Glutamatergic neuron (in vitro differentiated cells): ENCODE data around the gene EPB41L2. TPM values are rescaled to one million over a fixed set of nuclear protein-coding genes. Genes with fewer than 3 reads are reported as not detected.

Experiments
- DNase-seq: peaks from one replicate; pipeline ENCODE4 v3.0.0; 2022
- H3K27ac Mint-ChIP-seq: one replicate; pipeline ENCODE4 v1.8.0; 2020; ENCODE audit warnings: mild to moderate bottlenecking, mixed read lengths, inconsistent platforms; ENCODE audit not compliant: unreplicated experiment
- H3K27me3 Mint-ChIP-seq: one replicate; pipeline ENCODE4 v1.8.0; 2020; ENCODE audit warnings: mild to moderate bottlenecking, moderate library complexity, mixed read lengths, inconsistent platforms; ENCODE audit not compliant: unreplicated experiment
- H3K36me3 Mint-ChIP-seq: one replicate; pipeline ENCODE4 v1.8.0; 2020; ENCODE audit warnings: mild to moderate bottlenecking, mixed read lengths, inconsistent platforms; ENCODE audit not compliant: unreplicated experiment
- H3K4me1 Mint-ChIP-seq: one replicate; pipeline ENCODE4 v1.8.0; 2020; ENCODE audit warnings: mild to moderate bottlenecking, low read depth, mixed read lengths, inconsistent platforms; ENCODE audit not compliant: unreplicated experiment
- H3K4me3 Mint-ChIP-seq: one replicate; pipeline ENCODE4 v1.8.0; 2020; ENCODE audit warnings: mild to moderate bottlenecking, mixed read lengths, inconsistent platforms; ENCODE audit not compliant: unreplicated experiment
- H3K9me3 Mint-ChIP-seq: one replicate; pipeline ENCODE4 v1.8.0; 2020; ENCODE audit warnings: mild to moderate bottlenecking, moderate library complexity, mixed read lengths, inconsistent platforms; ENCODE audit not compliant: unreplicated experiment
- total RNA-seq: library from RNA; stranded (reverse); fragmentation: NEBNext Ultra II Directional; extraction: Animal tissue kit (Norgen Biotek cat#: 25700); gene quantifications from one replicate; pipeline ENCODE4 v1.2.1, GENCODE V29; 2021; ENCODE audit not compliant: unreplicated experiment
- TF ChIP-seq, protein P1 (sequence below): fragments of 200-600 bp; sonication (generic); IDR thresholded peaks from one replicate; pipeline ENCODE4 v1.5.0; 2021; ENCODE audit not compliant: partially characterized antibody, unreplicated experiment

EPB41L2 gene
- total RNA-seq, 1 donor from 2014 or later = 36.2 TPM

DNA sequence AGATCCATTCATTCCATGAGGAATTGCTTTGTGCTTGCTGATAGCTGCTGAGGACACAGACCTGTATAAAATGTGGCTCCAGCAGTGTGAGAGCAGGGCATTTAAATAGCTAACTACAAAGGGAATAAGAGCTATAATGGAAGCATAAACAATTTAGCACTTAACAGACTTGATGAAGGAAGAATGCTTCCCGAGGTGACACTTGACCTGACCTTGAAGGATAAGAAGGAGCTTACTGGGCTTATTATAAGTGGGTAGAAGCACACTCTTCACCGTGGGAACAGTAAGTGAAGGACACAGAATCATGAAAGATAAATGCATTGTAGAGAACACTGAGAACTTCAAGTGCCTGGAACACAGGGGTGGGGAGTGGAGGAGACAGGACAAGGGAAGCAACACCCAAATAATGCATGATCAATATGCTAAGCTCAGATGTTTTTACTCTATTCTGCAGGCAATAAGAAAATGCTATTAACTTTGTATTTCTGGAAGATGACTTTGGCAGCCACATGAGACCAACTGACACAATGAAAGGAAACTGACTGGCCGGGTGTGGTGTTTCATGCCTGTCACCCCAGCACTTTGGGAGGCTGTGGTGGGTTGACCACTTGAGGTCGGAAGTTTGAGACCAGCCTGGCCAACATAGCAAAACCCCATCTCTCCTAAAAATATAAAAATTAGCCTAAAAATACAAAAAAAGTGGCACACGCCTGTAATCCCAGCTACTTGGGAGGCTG, 84.2 kb downstream of the EPB41L2 start:
- TF ChIP-seq, protein P1, sequence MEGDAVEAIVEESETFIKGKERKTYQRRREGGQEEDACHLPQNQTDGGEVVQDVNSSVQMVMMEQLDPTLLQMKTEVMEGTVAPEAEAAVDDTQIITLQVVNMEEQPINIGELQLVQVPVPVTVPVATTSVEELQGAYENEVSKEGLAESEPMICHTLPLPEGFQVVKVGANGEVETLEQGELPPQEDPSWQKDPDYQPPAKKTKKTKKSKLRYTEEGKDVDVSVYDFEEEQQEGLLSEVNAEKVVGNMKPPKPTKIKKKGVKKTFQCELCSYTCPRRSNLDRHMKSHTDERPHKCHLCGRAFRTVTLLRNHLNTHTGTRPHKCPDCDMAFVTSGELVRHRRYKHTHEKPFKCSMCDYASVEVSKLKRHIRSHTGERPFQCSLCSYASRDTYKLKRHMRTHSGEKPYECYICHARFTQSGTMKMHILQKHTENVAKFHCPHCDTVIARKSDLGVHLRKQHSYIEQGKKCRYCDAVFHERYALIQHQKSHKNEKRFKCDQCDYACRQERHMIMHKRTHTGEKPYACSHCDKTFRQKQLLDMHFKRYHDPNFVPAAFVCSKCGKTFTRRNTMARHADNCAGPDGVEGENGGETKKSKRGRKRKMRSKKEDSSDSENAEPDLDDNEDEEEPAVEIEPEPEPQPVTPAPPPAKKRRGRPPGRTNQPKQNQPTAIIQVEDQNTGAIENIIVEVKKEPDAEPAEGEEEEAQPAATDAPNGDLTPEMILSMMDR = no peak
- H3K9me3 Mint-ChIP-seq = no peaks in the 10 kb centered on the region
- H3K4me3 Mint-ChIP-seq = no peak overlapping the region
- H3K27me3 Mint-ChIP-seq = no peaks in the 10 kb centered on the region
- H3K4me1 Mint-ChIP-seq = no peaks in the 10 kb centered on the region
- no peak for DNase-seq
- no peaks in the 10 kb centered on the region for H3K36me3 Mint-ChIP-seq
- no peak overlapping the region for H3K27ac Mint-ChIP-seq

DNA sequence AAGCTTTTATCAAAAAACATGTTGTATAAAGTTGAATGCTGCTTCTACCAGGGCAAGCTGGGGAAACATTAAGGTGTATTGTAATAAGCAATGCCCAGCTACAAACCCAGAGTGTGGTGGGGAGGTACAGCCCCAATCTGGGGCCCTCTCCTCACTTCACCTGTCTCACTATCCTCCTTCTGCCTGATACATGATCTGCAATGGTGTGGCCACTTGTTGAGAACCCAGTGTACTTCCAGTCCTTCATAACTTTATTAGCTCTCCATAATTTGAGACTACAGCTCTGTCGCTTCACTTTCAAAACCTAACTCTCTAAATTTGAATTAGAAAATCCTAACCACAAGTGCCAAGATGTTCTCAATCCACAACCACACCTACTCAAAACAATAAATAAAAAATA, 84.9 kb downstream of the EPB41L2 start:
- TF ChIP-seq, protein P1 = no peak
- no peak for DNase-seq
- H3K36me3 Mint-ChIP-seq = no peaks in the 10 kb centered on the region
- H3K4me1 Mint-ChIP-seq = no peaks in the 10 kb centered on the region
- no peaks in the 10 kb centered on the region for H3K27me3 Mint-ChIP-seq
- H3K4me3 Mint-ChIP-seq = no peak overlapping the region
- no peak overlapping the region for H3K27ac Mint-ChIP-seq
- no peaks in the 10 kb centered on the region for H3K9me3 Mint-ChIP-seq

DNA sequence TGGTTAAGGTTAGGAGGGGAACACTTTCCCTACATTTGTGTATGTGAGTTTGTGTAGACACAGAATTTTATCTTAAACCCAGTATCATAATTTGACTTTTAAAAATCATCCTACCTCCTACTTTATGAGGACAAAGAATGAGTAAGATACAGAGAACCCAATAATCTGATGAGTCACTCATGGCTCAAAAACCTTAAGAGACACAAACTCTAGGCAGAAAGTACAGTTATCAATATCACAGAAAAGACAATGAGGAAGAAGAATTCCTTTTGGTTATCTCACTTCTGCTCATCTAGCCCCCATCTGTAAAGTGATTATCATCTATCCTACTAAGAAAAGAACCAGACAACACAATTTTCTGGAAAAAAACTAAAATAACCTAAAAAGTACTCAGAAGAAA, 87.7 kb downstream of the EPB41L2 start:
- Mint-ChIP-seq H3K27ac (no peak overlapping the region), H3K4me3 (no peak overlapping the region), H3K4me1 (no peaks in the 10 kb centered on the region), H3K36me3 (no peaks in the 10 kb centered on the region), H3K27me3 (no peaks in the 10 kb centered on the region), H3K9me3 (no peaks in the 10 kb centered on the region)
- DNase-seq = no peak
- TF ChIP-seq, protein P1 = no peak

DNA sequence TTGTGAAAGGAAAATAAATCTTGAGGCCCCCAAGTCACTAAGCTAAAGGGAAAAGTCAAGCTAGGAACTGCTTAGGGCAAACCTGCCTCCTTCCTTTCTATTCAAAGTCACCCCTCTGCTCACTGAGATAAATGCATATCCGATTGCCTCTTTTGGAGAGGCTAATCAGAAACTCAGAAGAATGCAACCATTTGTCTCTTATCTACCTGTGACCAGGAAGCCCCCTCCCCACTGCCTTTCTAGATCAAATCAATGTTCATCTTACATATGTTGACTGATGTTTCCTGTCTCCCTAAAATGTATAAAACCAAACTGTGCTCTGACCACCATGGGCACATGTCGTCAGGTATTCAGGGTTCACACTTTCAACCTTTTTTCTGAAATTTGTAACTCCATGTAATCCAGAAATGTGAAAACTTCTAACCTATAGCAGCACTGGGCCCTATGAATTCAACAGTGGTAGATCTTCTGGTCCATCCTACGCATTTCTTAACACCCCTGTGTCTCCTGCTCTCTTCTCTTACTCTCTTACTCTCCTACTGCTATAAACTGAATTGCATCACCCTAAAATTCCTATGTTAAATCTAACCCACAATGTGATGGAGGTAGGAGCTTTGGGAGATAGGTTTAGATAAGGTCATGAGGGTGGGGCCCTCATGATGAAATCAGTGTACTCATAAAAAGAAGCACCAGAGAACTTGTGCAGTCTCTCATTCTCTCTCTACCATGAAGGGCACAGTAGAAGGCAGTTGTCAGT, 89.3 kb downstream of the EPB41L2 start:
- Mint-ChIP-seq H3K27ac (no peak overlapping the region), H3K4me3 (no peak overlapping the region), H3K4me1 (no peaks in the 10 kb centered on the region), H3K27me3 (no peaks in the 10 kb centered on the region), H3K9me3 (no peaks in the 10 kb centered on the region), H3K36me3 (no peaks in the 10 kb centered on the region)
- DNase-seq = no peak
- TF ChIP-seq, protein P1 = no peak

DNA sequence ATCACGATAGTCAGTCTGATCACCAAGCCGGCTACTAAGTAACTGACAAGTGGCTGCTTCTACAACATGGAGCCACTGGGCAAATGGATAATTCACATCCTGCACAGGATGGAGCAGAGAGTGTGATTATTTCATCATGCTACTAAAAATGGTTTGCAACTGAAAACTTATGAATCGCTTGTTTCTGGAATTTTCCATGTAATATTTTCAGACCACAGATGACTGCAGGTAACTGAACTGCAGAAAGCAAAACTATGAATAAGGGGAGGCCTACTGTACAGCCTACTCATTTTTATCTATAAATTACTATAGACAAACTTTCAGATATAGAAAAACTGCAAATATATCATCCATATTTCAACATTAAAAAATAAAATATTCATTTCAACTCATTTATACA, 91.5 kb downstream of the EPB41L2 start:
- TF ChIP-seq, protein P1 = no peak
- no peaks in the 10 kb centered on the region for H3K27me3 Mint-ChIP-seq
- DNase-seq = no peak
- no peaks in the 10 kb centered on the region for H3K36me3 Mint-ChIP-seq
- no peaks in the 10 kb centered on the region for H3K9me3 Mint-ChIP-seq
- peaks cover 5% of the 10 kb centered on the region for H3K4me1 Mint-ChIP-seq
- no peak overlapping the region for H3K27ac Mint-ChIP-seq
- H3K4me3 Mint-ChIP-seq = no peak overlapping the region
